BE2C (cell line): ENCODE measurements around the gene ZP4.

Source experiments
- DNase-seq: peaks from one replicate; pipeline ENCODE4 v3.0.0-alpha.2; 2020
- H3K27me3 ChIP-seq: fragments of 250-450 bp; sonication (Bioruptor Pico); 2 replicates; pipeline ENCODE4 v1.5.1; 2020; ENCODE audit warnings: mild to moderate bottlenecking
- H3K36me3 ChIP-seq: fragments of 250-450 bp; sonication (Bioruptor Pico); 2 replicates; pipeline ENCODE4 v1.5.1; 2020; ENCODE audit warnings: mild to moderate bottlenecking
- H3K4me1 ChIP-seq: fragments of 250-450 bp; sonication (Bioruptor Pico); 2 replicates; pipeline ENCODE4 v1.5.1; 2020
- H3K4me3 ChIP-seq: 2 replicates; pipeline ENCODE4 v1.5.1; 2011; ENCODE audit warnings: low read depth, low read length
- H3K9me3 ChIP-seq: fragments of 250-450 bp; sonication (Bioruptor Pico); 2 replicates; pipeline ENCODE4 v1.5.1; 2020
- TF ChIP-seq, protein P1 (sequence below): IDR thresholded peaks from 2 replicates; pipeline ENCODE4 v1.5.1; 2012; ENCODE audit warnings: mild to moderate bottlenecking, low read depth, low read length

The ZP4 gene

DNA sequence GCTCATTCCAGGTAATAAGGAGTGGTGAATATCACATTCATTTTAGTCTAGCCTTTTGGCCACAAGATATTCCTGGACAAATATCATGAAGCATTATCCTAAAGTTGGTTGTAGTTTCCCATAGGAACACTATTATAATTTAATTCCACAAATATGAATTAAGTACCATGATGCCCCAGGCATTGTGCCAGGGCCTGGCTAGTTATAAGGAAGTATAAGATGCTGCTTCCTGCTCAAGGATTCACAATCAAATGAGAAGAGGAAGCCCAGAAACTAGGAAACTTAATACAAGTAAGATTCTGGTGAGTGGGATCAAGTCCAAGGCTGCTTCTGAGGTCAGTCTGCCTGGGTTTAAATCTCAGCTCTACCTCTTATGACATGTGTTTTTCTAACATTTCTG lies 30.6 kb upstream of the ZP4 start:
- TF ChIP-seq, protein P1, sequence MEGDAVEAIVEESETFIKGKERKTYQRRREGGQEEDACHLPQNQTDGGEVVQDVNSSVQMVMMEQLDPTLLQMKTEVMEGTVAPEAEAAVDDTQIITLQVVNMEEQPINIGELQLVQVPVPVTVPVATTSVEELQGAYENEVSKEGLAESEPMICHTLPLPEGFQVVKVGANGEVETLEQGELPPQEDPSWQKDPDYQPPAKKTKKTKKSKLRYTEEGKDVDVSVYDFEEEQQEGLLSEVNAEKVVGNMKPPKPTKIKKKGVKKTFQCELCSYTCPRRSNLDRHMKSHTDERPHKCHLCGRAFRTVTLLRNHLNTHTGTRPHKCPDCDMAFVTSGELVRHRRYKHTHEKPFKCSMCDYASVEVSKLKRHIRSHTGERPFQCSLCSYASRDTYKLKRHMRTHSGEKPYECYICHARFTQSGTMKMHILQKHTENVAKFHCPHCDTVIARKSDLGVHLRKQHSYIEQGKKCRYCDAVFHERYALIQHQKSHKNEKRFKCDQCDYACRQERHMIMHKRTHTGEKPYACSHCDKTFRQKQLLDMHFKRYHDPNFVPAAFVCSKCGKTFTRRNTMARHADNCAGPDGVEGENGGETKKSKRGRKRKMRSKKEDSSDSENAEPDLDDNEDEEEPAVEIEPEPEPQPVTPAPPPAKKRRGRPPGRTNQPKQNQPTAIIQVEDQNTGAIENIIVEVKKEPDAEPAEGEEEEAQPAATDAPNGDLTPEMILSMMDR, result no peak
- Histone ChIP-seq H3K36me3 (no peaks in the 10 kb centered on the region), H3K9me3 (no peaks in the 10 kb centered on the region), H3K4me1 (no peaks in the 10 kb centered on the region), H3K4me3 (no peak overlapping the region), H3K27me3 (no peaks in the 10 kb centered on the region)
- no peak for DNase-seq

DNA sequence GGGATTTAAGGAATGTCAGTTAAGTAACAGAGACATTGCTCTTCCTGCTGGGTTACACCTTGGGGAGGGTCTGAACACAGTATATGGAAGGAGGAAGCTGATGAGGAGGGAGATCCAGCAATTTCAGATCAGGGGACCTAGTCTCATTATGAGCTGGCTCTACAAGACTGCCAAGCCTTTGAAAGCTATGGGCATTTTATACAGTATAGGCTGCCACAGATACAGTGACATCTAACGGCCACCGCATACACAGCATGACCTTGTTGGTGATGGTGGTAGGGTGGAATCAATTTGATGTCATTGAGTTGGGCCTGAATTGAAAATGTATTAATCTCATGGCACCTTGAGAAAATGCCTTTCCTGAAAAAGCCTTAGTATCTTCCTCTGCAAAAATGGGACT lies 22.6 kb upstream of the ZP4 start:
- Histone ChIP-seq H3K4me1 (no peaks in the 10 kb centered on the region), H3K4me3 (no peak overlapping the region), H3K9me3 (peaks cover 3% of the 10 kb centered on the region; the same call in 1 of the 2 replicates), H3K27me3 (no peaks in the 10 kb centered on the region), H3K36me3 (no peaks in the 10 kb centered on the region)
- TF ChIP-seq, protein P1, result no peak
- no peak for DNase-seq

DNA sequence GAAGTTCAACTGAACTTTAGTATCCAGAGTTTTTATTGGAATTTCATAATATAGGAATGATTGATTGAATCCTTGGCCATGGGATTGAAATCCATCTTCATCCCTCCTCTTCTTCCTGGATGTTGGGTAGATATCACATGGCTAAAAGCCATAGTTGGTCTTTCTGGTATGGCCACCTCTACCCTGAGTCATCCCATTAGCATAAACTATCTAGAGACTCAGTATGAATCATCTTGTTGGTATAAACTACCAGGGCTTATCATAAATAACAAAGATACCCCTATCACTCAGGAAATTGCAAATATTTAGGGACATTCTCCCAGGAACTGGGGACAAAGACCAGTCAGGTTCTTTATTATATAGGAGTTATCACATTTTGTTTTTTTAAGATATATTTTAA lies 21.2 kb upstream of the ZP4 start:
- Histone ChIP-seq H3K27me3 (no peaks in the 10 kb centered on the region), H3K4me3 (no peak overlapping the region), H3K4me1 (no peaks in the 10 kb centered on the region), H3K36me3 (no peaks in the 10 kb centered on the region), H3K9me3 (peaks cover 3% of the 10 kb centered on the region; the same call in 1 of the 2 replicates)
- TF ChIP-seq, protein P1, result no peak
- DNase-seq, result no peak

DNA sequence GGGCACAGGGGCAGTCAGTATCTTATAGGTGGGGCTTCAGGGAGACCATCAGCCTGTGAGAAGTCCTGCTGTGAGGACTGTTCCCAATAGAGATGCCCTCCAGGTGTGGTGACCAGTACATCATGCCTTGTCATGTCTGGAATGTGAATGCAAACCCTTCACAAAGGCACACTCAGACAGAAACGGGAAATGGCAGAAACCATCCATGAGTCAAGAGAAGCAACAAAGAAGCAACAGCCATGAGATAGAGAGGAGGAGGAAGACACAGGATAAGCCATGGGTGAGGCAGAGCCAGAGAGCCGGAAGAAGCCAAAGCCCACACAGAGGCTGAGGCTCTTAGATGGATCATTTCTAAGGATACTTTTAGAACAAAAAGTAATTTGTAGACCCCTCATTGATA lies 20.1 kb upstream of the ZP4 start:
- no peak for DNase-seq
- TF ChIP-seq, protein P1, result no peak
- no peaks in the 10 kb centered on the region for H3K27me3 ChIP-seq
- no peaks in the 10 kb centered on the region for H3K4me1 ChIP-seq
- H3K36me3 ChIP-seq, result no peaks in the 10 kb centered on the region
- peaks cover 3% of the 10 kb centered on the region; the same call in 1 of the 2 replicates for H3K9me3 ChIP-seq
- no peak overlapping the region for H3K4me3 ChIP-seq

DNA sequence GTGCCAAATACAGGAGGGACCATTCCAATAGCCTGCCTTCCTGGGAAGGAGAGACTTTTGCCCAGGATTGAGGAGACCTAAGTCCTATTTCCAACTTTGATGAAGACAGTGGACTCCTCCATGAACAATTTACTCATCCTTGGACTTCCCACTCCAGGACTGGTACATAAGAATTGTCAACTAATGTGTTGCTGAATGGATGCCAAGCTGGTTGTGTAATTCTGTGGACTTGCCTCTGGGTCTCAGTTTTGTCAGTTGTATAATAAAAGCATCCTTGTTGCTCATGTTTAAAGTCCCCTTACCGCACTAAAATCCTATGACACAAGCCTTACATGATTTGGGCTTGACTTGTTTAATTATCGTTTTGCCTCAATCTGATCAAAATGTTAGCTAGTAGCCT lies 13.2 kb upstream of the ZP4 start:
- Histone ChIP-seq H3K4me3 (no peak overlapping the region), H3K9me3 (no peaks in the 10 kb centered on the region), H3K4me1 (no peaks in the 10 kb centered on the region), H3K27me3 (no peaks in the 10 kb centered on the region), H3K36me3 (no peaks in the 10 kb centered on the region)
- DNase-seq, result no peak
- TF ChIP-seq, protein P1, result no peak

DNA sequence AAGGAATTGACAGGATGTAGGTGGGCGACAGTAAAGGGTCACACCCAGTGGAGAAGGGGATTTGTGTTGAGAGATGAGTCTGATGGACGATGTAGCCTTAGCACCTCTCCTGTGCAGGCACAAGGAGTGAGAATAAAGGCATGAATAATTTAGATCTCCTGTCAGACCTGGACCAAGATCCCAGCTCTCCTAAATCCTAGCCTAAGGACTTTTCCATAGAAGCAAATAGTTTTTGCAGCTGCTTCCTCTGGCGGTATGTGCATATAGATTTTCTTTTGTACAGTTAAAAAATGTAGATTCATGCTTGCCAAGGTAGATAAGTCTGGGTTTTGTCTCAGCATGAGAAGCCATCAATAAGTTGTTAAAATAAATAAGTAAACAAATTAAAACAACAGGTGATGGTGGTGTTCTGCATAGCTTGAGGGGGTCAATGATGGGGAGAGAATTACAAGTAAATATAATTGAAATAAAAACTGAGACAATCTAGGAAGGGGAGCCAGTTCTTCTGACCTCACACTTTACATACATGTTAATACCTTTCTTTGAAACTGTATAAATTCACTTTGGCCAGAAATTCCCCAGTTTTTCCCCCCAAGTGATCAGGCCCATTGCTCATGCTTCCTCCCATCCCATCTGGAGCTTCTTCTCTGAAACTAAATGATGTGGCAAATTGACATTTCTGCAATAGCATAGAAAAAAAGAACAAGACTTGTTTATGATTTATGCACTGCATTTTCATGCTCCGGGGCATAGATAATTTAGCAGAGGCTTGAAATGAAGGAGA lies 12.4 kb upstream of the ZP4 start:
- DNase-seq, result no peak
- no peaks in the 10 kb centered on the region for H3K9me3 ChIP-seq
- TF ChIP-seq, protein P1, result no peak

More for the DNA sequence above, 12.4 kb upstream of the ZP4 start:
- H3K36me3 ChIP-seq, result no peaks in the 10 kb centered on the region
- no peaks in the 10 kb centered on the region for H3K4me1 ChIP-seq
- no peak overlapping the region for H3K4me3 ChIP-seq
- no peaks in the 10 kb centered on the region for H3K27me3 ChIP-seq
